Natural killer cell (primary cell): ENCODE data around the gene RSRC1. TPM values are rescaled to one million over a fixed set of nuclear protein-coding genes. Genes with fewer than 3 reads are reported as not detected.

Experiments used
- ATAC-seq, 3 donors: fragments of 150-1000 bp in 2 of 3; fragments of 200-7000 bp in 1 of 3; cut with Tn5 transposase; 1 replicate in 1 of 3; 2 replicates in 2 of 3; pipeline ENCODE4 v1.10.0; 2021; ENCODE audit warnings: mild to moderate bottlenecking in 2 of 3, moderate library complexity in 2 of 3
- DNase-seq, 2 donors: peaks; one replicate each; pipeline versions ENCODE4 v3.0.0 to v3.0.0-alpha.2; 2013 to 2021; ENCODE audit warnings: mixed read lengths in 1 of 2
- H3K27ac ChIP-seq: one replicate; pipeline ENCODE4 v1.5.1; 2013; ENCODE audit warnings: mild to moderate bottlenecking, low read length
- H3K27me3 ChIP-seq: one replicate; pipeline ENCODE4 v1.6.1; 2013; ENCODE audit warnings: low read length; ENCODE audit not compliant: control insufficient read depth, insufficient read depth
- H3K36me3 ChIP-seq: one replicate; pipeline ENCODE4 v1.6.1; 2013; ENCODE audit warnings: low read length; ENCODE audit not compliant: control insufficient read depth, insufficient read depth
- H3K4me1 ChIP-seq: one replicate; pipeline ENCODE4 v1.6.1; 2013; ENCODE audit warnings: low read length; ENCODE audit not compliant: control insufficient read depth, insufficient read depth
- H3K4me3 ChIP-seq: one replicate; pipeline ENCODE4 v1.5.1; 2013; ENCODE audit warnings: low read length
- H3K9me3 ChIP-seq: one replicate; pipeline ENCODE4 v1.6.1; 2013; ENCODE audit warnings: low read length; ENCODE audit not compliant: control insufficient read depth, insufficient read depth
- H3K27ac Mint-ChIP-seq, 2 donors: one replicate each; pipeline ENCODE4 v1.8.0; 2022; ENCODE audit warnings: mild to moderate bottlenecking in 2 of 2, mixed read lengths in 2 of 2, moderate library complexity in 1 of 2
- H3K27me3 Mint-ChIP-seq, 2 donors: one replicate each; pipeline ENCODE4 v1.8.0; 2022; ENCODE audit warnings: low read depth in 2 of 2, mixed read lengths in 2 of 2
- H3K36me3 Mint-ChIP-seq: one replicate; pipeline ENCODE4 v1.8.0; 2022; ENCODE audit warnings: mixed read lengths
- H3K4me1 Mint-ChIP-seq, 2 donors: one replicate each; pipeline ENCODE4 v1.8.0; 2022; ENCODE audit warnings: mixed read lengths in 2 of 2
- H3K4me3 Mint-ChIP-seq: one replicate; pipeline ENCODE4 v1.8.0; 2022; ENCODE audit warnings: mild to moderate bottlenecking, moderate library complexity, mixed read lengths
- H3K9me3 Mint-ChIP-seq, 2 donors: one replicate each; pipeline ENCODE4 v1.8.0; 2022; ENCODE audit warnings: mixed read lengths in 2 of 2
- WGBS: methylation state at CpG from one replicate; pipeline ENCODE4 v1.1.7; 2013; ENCODE audit warnings: missing lambda C conversion rate; ENCODE audit not compliant: insufficient coverage; 5-methylcytosine and 5-hydroxymethylcytosine counted together
- intact Hi-C: fragments of 100-400 bp; cut with micrococcal nuclease; formaldehyde crosslinking; loops from one replicate; pipeline ENCODE4 v1.14.2; 2022
- total RNA-seq, 4 donors: library from RNA; stranded (reverse); fragments of 120-200 nt in 1 of 4; gene quantifications; one replicate each; pipeline versions ENCODE4 v1.2.3 to v1.2.4, GENCODE V29; 2013 to 2022
- TF ChIP-seq, protein P1 (sequence below): fragments of 200-600 bp; IDR thresholded peaks from one replicate; pipeline ENCODE4 v1.8.0; 2022; ENCODE audit warnings: antibody characterized with exemption

Gene RSRC1
- total RNA-seq, 3 donors from 2014 or later (not counting 1 experiment from before 2014, with no cell fraction given), result 37.3 to 41.1 (median 37.6) TPM

DNA sequence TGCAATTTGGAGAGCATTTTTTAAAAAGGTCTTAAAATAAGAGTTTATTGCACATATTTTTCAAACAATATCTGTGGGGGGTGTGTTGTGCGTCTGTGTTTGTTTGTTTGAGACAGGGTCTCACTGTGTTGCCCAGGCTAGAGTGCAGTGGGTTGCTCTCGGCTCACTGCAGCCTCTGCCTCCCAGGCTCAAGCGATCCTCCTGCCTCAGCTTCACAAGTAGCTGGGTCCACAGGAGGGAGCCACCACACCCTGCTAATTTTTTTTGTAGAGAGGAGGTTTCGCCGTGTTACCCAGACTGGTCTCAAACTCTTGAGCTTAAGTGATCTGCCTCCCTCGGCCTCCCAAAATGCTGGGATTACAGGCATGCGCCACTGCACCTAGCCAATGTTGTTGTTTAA lies 463.8 kb downstream of the RSRC1 start:
- Histone ChIP-seq H3K9me3 (no peaks in the 10 kb centered on the region), H3K36me3 (no peaks in the 10 kb centered on the region), H3K4me1 (peaks cover 12% of the 10 kb centered on the region), H3K4me3 (no peak overlapping the region), H3K27me3 (no peaks in the 10 kb centered on the region), H3K27ac (no peak overlapping the region)
- WGBS, result 95% methylated on average over 6 of the region's 7 CpGs
- no peak for DNase-seq
- Mint-ChIP-seq H3K4me3 (no peak overlapping the region), H3K4me1 (peaks cover 12 to 13% of the 10 kb centered on the region in 2 donors), H3K27ac (no peak overlapping the region), H3K36me3 (no peaks in the 10 kb centered on the region), H3K9me3 (peaks cover 0 to 3% of the 10 kb centered on the region in 2 donors), H3K27me3 (peaks cover 19% of the 10 kb centered on the region in 2 donors)
- ATAC-seq, result no peak
- intact Hi-C loops, result no loop called here
- TF ChIP-seq, protein P1, sequence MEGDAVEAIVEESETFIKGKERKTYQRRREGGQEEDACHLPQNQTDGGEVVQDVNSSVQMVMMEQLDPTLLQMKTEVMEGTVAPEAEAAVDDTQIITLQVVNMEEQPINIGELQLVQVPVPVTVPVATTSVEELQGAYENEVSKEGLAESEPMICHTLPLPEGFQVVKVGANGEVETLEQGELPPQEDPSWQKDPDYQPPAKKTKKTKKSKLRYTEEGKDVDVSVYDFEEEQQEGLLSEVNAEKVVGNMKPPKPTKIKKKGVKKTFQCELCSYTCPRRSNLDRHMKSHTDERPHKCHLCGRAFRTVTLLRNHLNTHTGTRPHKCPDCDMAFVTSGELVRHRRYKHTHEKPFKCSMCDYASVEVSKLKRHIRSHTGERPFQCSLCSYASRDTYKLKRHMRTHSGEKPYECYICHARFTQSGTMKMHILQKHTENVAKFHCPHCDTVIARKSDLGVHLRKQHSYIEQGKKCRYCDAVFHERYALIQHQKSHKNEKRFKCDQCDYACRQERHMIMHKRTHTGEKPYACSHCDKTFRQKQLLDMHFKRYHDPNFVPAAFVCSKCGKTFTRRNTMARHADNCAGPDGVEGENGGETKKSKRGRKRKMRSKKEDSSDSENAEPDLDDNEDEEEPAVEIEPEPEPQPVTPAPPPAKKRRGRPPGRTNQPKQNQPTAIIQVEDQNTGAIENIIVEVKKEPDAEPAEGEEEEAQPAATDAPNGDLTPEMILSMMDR, result no peak

DNA sequence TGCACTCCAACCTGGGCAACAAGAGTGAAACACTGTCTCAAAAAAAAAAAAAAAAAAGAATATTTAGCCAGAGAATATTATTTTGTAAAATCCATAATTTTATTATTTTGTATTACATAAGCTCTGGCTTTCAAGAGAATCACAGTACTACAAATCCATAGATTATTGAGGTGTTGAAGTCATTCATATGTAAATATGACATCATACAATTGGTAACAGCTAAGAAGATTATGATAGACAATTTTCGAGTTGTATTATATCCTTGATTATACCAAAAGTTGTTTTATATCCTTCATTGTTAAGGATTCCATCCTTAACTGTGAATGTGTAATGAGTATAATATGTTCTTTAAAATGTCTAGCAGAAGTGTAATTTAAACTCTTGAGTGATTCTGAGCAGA lies 464.8 kb downstream of the RSRC1 start:
- TF ChIP-seq, protein P1, result no peak
- DNase-seq, result no peak
- Histone ChIP-seq H3K27ac (no peak overlapping the region), H3K27me3 (no peaks in the 10 kb centered on the region), H3K4me3 (no peak overlapping the region), H3K9me3 (no peaks in the 10 kb centered on the region), H3K36me3 (no peaks in the 10 kb centered on the region), H3K4me1 (peaks cover 12% of the 10 kb centered on the region)
- no CpG with 5 or more reads among the region's 1 CpG for WGBS
- H3K27ac Mint-ChIP-seq, result no peak overlapping the region
- H3K36me3 Mint-ChIP-seq, result no peaks in the 10 kb centered on the region
- H3K4me3 Mint-ChIP-seq, result no peak overlapping the region
- H3K27me3 Mint-ChIP-seq, result peaks cover 10 to 12% of the 10 kb centered on the region in 2 donors
- peaks cover 12 to 13% of the 10 kb centered on the region in 2 donors for H3K4me1 Mint-ChIP-seq
- ATAC-seq, result no peak
- H3K9me3 Mint-ChIP-seq, result peaks cover 0 to 3% of the 10 kb centered on the region in 2 donors
- intact Hi-C loops, result no loop called here

DNA sequence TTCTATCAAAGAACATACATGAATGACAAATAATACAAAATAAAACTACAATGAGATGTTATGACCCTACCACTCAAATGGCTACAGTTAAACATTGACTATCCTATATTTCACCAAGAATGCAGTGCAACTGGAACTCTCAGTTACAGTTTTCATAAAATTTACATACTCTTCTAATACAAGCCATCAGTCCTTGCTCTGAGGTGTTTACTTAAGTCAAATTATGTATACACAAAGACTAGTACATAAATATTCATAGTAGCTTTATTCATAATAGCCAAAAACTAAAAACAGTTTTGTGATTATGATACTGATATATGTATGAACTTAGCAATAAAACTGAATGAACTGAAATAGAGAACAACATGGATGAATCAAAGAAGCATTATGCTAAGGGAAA lies 480.3 kb downstream of the RSRC1 start:
- Mint-ChIP-seq H3K27me3 (peaks cover 0 to 7% of the 10 kb centered on the region in 2 donors), H3K4me1 (no peaks in the 10 kb centered on the region)

More for the DNA sequence above, 480.3 kb downstream of the RSRC1 start:
- Histone ChIP-seq H3K27ac (no peak overlapping the region), H3K9me3 (no peaks in the 10 kb centered on the region), H3K4me1 (no peaks in the 10 kb centered on the region), H3K27me3 (peaks cover 2% of the 10 kb centered on the region), H3K36me3 (no peaks in the 10 kb centered on the region), H3K4me3 (no peak overlapping the region)
- DNase-seq, result no peak
- Mint-ChIP-seq H3K36me3 (no peaks in the 10 kb centered on the region), H3K27ac (no peak overlapping the region), H3K4me3 (no peak overlapping the region), H3K9me3 (no peaks in the 10 kb centered on the region)
- no peak for ATAC-seq
- TF ChIP-seq, protein P1, result no peak
- intact Hi-C loops, result no loop called here

Other genes starting within 250 kb of the RSRC1 start
- gene SHOX2, start 3.7 kb upstream of the RSRC1 start, total RNA-seq, result not detected